Ascending aorta (tissue), 2 donors: ENCODE data around the gene NME4. TPM values are rescaled to one million over a fixed set of nuclear protein-coding genes. Genes with fewer than 3 reads are reported as not detected.
A peak's percentile ranks its signal among the peaks of the same experiment; 100 is the strongest.

Source experiments
- DNase-seq, 2 donors: peaks; one replicate each; pipeline ENCODE4 v3.0.0-alpha.2; 2019; ENCODE audit warnings: low spot score in 2 of 2
- H3K27ac ChIP-seq, 2 donors: fragments of 200-600 bp; sonication (generic); one replicate each; pipeline ENCODE4 v1.5.1; 2016 to 2017; ENCODE audit warnings: mild to moderate bottlenecking in 1 of 2
- H3K27me3 ChIP-seq: fragments of 200-600 bp; sonication (generic); one replicate; pipeline ENCODE4 v1.5.1; 2017
- H3K36me3 ChIP-seq, 2 donors: fragments of 200-600 bp; sonication (generic); one replicate each; pipeline ENCODE4 v1.5.1; 2016
- H3K4me1 ChIP-seq, 2 donors: fragments of 200-600 bp; sonication (generic); one replicate each; pipeline ENCODE4 v1.5.1; 2016 to 2017; ENCODE audit warnings: mild to moderate bottlenecking in 1 of 2
- H3K4me3 ChIP-seq, 2 donors: fragments of 200-600 bp; sonication (generic); one replicate each; pipeline ENCODE4 v1.5.1; 2016 to 2017; ENCODE audit warnings: mild to moderate bottlenecking in 1 of 2
- H3K9me3 ChIP-seq, 2 donors: fragments of 200-600 bp; sonication (generic); one replicate each; pipeline ENCODE4 v1.5.1; 2016
- intact Hi-C: fragments of 100-400 bp; cut with DNase I; formaldehyde crosslinking; loops from one replicate; pipeline ENCODE4 v1.15.1; 2023
- total RNA-seq: library from RNA; depleted of rRNA; stranded (reverse); fragments of >200 nt; gene quantifications from one replicate; pipeline ENCODE4 v1.1.0, GENCODE V29; 2016
- TF ChIP-seq, protein P1 (sequence below), 3 experiments: fragments of 200-600 bp in 2 of 3; fragments of 450-650 bp in 1 of 3; sonication (generic) in 2 of 3; IDR thresholded peaks; one replicate each; pipeline ENCODE4 v1.5.1; 2016 to 2019; ENCODE audit warnings: antibody characterized with exemption in 3 of 3, mild to moderate bottlenecking in 1 of 3, moderate library complexity in 1 of 3

The NME4 gene
- total RNA-seq, 1 donor from 2014 or later, result 66.0 TPM

DNA sequence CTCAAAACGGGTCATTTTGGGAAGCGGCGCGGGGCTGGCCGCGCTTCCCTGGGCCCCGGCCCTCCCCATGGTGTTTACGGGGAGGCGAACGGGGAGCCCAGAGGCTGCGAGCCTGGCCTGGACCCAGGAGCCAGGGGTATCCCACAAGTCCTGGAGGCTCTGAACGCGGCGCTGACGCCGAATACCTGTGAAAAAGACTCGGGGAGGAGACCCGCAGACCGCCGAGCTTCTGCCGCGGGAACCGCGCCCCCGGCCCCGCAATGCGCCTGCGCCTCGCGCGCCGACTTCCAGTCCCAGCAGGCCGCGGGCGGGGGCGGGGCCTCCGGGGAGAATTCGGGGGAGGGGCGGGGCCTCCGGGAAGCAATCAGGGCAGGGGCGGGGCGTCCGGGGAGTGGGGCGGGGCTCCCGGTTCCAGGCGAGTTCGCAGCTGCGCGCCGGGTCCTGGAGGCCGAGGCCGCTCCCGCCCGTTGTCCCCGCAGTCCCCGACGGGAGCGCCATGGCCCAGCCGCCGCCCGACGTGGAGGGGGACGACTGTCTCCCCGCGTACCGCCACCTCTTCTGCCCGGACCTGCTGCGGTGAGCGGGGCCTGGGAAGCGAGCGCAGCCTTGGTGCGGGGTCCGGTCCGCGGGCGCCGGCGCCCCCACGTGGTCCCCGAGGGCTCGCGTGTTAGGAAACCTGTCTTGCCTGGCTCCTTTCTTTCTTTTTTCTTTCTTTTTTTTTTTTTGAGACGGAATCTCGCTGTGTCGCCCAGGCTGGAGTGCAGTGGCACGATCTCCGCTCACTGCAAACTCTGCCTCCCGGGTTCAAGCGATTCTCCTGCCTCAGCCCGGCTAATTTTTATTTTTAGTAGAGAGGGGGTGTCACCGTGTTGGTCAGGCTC is 4.7 kb downstream of the NME4 start, which contains the start of gene DECR2:
TSS of gene DECR2 (plus strand) at position 418 of the 881 bp plus-strand sequence. CDS start at position 497, 79 bp downstream.
- intact Hi-C loops, result loop anchor here (1.0 to 2.0 kb wide), 3 partner anchors 19 to 49 kb away; partner anchors contain the start of genes AXIN1 and RAB11FIP3
- Histone ChIP-seq H3K4me1 (peaks cover 4 to 10% of the 10 kb centered on the region in 2 donors), H3K27ac (peak within 1 kb of the TSS; percentile 88 to 93), H3K27me3 (no peaks in the 10 kb centered on the region), H3K9me3 (no peaks in the 10 kb centered on the region), H3K4me3 (peak within 1 kb of the TSS; percentile 63 to 76), H3K36me3 (no peaks in the 10 kb centered on the region)
- TF ChIP-seq, protein P1, sequence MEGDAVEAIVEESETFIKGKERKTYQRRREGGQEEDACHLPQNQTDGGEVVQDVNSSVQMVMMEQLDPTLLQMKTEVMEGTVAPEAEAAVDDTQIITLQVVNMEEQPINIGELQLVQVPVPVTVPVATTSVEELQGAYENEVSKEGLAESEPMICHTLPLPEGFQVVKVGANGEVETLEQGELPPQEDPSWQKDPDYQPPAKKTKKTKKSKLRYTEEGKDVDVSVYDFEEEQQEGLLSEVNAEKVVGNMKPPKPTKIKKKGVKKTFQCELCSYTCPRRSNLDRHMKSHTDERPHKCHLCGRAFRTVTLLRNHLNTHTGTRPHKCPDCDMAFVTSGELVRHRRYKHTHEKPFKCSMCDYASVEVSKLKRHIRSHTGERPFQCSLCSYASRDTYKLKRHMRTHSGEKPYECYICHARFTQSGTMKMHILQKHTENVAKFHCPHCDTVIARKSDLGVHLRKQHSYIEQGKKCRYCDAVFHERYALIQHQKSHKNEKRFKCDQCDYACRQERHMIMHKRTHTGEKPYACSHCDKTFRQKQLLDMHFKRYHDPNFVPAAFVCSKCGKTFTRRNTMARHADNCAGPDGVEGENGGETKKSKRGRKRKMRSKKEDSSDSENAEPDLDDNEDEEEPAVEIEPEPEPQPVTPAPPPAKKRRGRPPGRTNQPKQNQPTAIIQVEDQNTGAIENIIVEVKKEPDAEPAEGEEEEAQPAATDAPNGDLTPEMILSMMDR (IDR thresholded peaks at IDR 0.05), result peak; percentile 21 to 67 (median 63)
- DNase-seq, result peak; percentile 75 to 97

GRCh38 chr16:404971-405486 is 8.0 kb downstream of the NME4 start:
- H3K36me3 ChIP-seq, result peaks cover 0 to 2% of the 10 kb centered on the region in 2 donors
- TF ChIP-seq, protein P1 (IDR thresholded peaks at IDR 0.05), result no peak
- H3K4me1 ChIP-seq, result peaks cover 0 to 6% of the 10 kb centered on the region in 2 donors
- no peaks in the 10 kb centered on the region for H3K27me3 ChIP-seq
- intact Hi-C loops, result no loop called here
- no peak overlapping the region for H3K27ac ChIP-seq
- no peak for DNase-seq
- no peak overlapping the region for H3K4me3 ChIP-seq
- H3K9me3 ChIP-seq, result no peaks in the 10 kb centered on the region

DNA sequence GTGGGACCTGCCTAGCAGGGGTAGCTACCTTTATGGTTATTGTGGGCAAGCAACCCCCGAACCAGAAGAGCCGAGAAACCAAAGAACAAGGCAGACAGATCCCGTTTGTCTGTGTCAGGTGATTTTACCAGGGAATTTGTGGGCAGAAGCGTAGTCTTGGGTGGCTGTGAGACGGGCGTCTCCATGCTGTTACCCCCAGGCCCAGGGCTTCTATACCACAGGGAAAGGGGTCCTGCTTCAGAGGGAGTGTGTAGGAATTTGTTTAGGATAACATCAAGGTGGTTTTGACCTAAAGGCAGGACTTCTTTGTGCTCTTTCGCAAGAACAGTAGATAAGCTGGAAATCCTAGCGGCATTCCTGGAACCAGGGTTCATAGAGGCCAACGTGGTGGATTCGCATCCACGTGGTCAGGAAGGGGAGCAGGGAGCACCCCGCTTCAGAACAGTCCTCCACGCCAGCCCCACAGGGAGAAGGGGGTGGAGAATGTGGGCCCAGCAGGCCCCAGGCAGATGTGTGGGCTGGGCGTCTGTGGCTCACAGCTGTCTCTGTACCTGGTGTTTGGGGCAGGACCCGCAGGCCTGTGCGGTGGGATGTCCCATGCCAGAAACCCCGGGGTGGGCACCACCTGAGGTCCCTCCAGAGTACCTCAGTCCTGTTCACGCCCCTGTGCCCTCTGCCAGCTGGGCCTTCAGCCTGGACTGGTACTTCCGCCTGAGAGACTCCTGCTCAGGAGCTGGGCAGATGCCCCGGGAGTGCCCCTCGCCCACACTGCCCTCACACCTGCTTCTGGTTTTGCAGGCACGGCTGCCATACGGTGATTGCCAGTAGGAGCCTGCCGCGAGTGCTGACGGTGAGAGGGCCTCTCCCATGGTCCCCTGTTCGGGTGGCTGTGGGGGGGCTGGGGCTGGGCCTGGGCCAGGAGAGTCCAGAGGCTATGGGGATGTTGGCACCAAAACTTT is 8.8 kb downstream of the NME4 start:
- peaks cover 0 to 4% of the 10 kb centered on the region in 2 donors for H3K4me1 ChIP-seq
- H3K4me3 ChIP-seq, result no peak overlapping the region
- intact Hi-C loops, result no loop called here
- peaks cover 0 to 8% of the 10 kb centered on the region in 2 donors for H3K36me3 ChIP-seq
- no peak for DNase-seq
- H3K27ac ChIP-seq, result no peak overlapping the region
- TF ChIP-seq, protein P1 (IDR thresholded peaks at IDR 0.05), result no peak
- no peaks in the 10 kb centered on the region for H3K27me3 ChIP-seq
- no peaks in the 10 kb centered on the region for H3K9me3 ChIP-seq

- no peaks in the 10 kb centered on the region for H3K27me3 ChIP-seq
- TF ChIP-seq, protein P1 (IDR thresholded peaks at IDR 0.05), result no peak
- DNase-seq, result no peak
- no peak overlapping the region for H3K27ac ChIP-seq
- H3K9me3 ChIP-seq, result no peaks in the 10 kb centered on the region
- no peak overlapping the region for H3K4me3 ChIP-seq
- H3K4me1 ChIP-seq, result peaks cover 0 to under 1% of the 10 kb centered on the region in 2 donors
- H3K36me3 ChIP-seq, result peaks cover 0 to 22% of the 10 kb centered on the region in 2 donors
- intact Hi-C loops, result no loop called here
Measured at GRCh38 chr16:407253-407652, 10.3 kb downstream of the NME4 start.

GRCh38 chr16:410516-411178 is 13.6 kb downstream of the NME4 start:
- Histone ChIP-seq H3K27me3 (no peaks in the 10 kb centered on the region), H3K4me3 (no peak overlapping the region), H3K36me3 (peaks cover 0 to 22% of the 10 kb centered on the region in 2 donors), H3K9me3 (no peaks in the 10 kb centered on the region), H3K27ac (no peak overlapping the region), H3K4me1 (no peaks in the 10 kb centered on the region)
- intact Hi-C loops, result no loop called here
- DNase-seq, result no peak
- TF ChIP-seq, protein P1 (IDR thresholded peaks at IDR 0.05), result no peak
